Ovary (tissue), 3 donors: ENCODE data around the gene MORN1.

Experiments
- CTCF ChIP-seq, 3 donors: fragments of 450-650 bp in 2 of 3; fragments of 200-600 bp in 1 of 3; IDR thresholded peaks; one replicate each; pipeline versions ENCODE4 v1.5.1 to v1.8.0; 2016 to 2022; ENCODE audit warnings: antibody characterized with exemption in 3 of 3, mild to moderate bottlenecking in 1 of 3
- EP300 ChIP-seq: sonication (generic); formaldehyde crosslinking; IDR thresholded peaks from one replicate; pipeline ENCODE4 v1.6.1; 2017; ENCODE audit warnings: antibody characterized with exemption
- POLR2A ChIP-seq: fragments of 450-650 bp; IDR thresholded peaks from one replicate; pipeline ENCODE4 v1.6.1; 2017; ENCODE audit warnings: antibody characterized with exemption, mild to moderate bottlenecking, moderate library complexity
- donor health status: DM: no; HTN: no; CAD: no.

DNA sequence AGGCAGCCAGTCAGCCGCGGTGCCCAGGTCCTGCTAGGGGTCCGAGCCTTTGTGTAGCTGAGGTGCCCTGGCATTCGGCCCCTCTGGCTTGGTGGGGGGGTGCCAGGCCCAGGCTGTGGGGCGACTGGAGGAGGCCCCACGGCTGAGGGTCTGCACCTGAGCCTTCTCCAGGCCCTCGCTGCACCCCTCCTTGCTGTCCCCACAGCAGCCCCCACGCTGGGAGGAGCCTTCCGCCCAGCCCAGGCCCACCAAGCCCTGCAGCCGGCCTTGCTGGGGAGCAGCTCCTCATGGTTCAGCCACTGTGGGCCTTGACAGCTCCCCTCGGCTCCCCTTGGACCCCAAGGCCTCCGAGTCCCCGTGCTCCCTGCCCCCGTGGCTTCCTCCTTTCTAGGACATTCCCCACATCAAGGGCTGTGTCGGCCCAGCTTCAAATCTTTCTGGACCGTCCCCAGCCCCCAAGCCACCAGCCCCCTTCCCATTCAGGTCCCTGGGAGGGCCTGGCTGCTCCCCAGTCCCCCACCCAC is 67.8 kb downstream of the MORN1 start:
- TF ChIP-seq CTCF (IDR thresholded peaks at IDR 0.05) (no peak), POLR2A (no peak), EP300 (no peak)
